HUES48 (cell line): ENCODE measurements around the gene CRACR2A.

ENCODE experiments used
- H3K27ac ChIP-seq: one replicate; pipeline ENCODE4 v1.7.0; 2013; ENCODE audit warnings: low read depth, low read length, inconsistent platforms
- H3K27me3 ChIP-seq: 2 replicates; pipeline ENCODE4 v1.6.1; 2013; ENCODE audit warnings: mild to moderate bottlenecking, low read length; ENCODE audit not compliant: control insufficient read depth, insufficient read depth
- H3K36me3 ChIP-seq: 2 replicates; pipeline ENCODE4 v1.6.1; 2013; ENCODE audit warnings: low read length; ENCODE audit not compliant: control insufficient read depth, insufficient read depth
- H3K4me1 ChIP-seq: 2 replicates; pipeline ENCODE4 v1.6.1; 2013; ENCODE audit warnings: mild to moderate bottlenecking, low read length; ENCODE audit not compliant: control insufficient read depth, insufficient read depth
- H3K4me3 ChIP-seq: 2 replicates; pipeline ENCODE4 v1.5.1; 2013; ENCODE audit warnings: mild to moderate bottlenecking, low read depth, low read length
- H3K9ac ChIP-seq: 2 replicates; pipeline ENCODE4 v1.6.1; 2013; ENCODE audit warnings: mild to moderate bottlenecking, low read depth, low read length, moderate library complexity
- H3K9me3 ChIP-seq: 2 replicates; pipeline ENCODE4 v1.6.1; 2013; ENCODE audit warnings: low read length; ENCODE audit not compliant: control insufficient read depth, insufficient read depth

The CRACR2A gene

GRCh38 chr12:3630111-3630510, 122.8 kb downstream of the CRACR2A start:
- H3K27me3 ChIP-seq, result no peaks in the 10 kb centered on the region
- no peaks in the 10 kb centered on the region for H3K36me3 ChIP-seq
- H3K4me3 ChIP-seq, result no peak overlapping the region
- H3K9ac ChIP-seq, result no peak overlapping the region
- H3K4me1 ChIP-seq, result no peaks in the 10 kb centered on the region
- H3K27ac ChIP-seq, result no peak overlapping the region
- no peaks in the 10 kb centered on the region for H3K9me3 ChIP-seq

- Histone ChIP-seq H3K9me3 (no peaks in the 10 kb centered on the region), H3K4me3 (no peak overlapping the region), H3K36me3 (no peaks in the 10 kb centered on the region), H3K9ac (no peak overlapping the region), H3K27me3 (no peaks in the 10 kb centered on the region), H3K4me1 (no peaks in the 10 kb centered on the region), H3K27ac (no peak overlapping the region)
Observed at GRCh38 chr12:3629057-3629830, 123.7 kb downstream of the CRACR2A start.

- Histone ChIP-seq H3K36me3 (no peaks in the 10 kb centered on the region), H3K4me3 (no peak overlapping the region), H3K27ac (no peak overlapping the region), H3K4me1 (no peaks in the 10 kb centered on the region; the same call in 1 of the 2 replicates), H3K9ac (no peak overlapping the region), H3K27me3 (no peaks in the 10 kb centered on the region), H3K9me3 (no peaks in the 10 kb centered on the region)
Observed at GRCh38 chr12:3628629-3629028, 124.3 kb downstream of the CRACR2A start.

- H3K36me3 ChIP-seq, result no peaks in the 10 kb centered on the region
- H3K4me3 ChIP-seq, result no peak overlapping the region
Observed at GRCh38 chr12:3627336-3627735, 125.6 kb downstream of the CRACR2A start.

GRCh38 chr12:3624273-3624672, 128.6 kb downstream of the CRACR2A start:
- no peak overlapping the region for H3K27ac ChIP-seq
- no peaks in the 10 kb centered on the region for H3K27me3 ChIP-seq
- no peak overlapping the region for H3K4me3 ChIP-seq
- no peaks in the 10 kb centered on the region; the same call in 1 of the 2 replicates for H3K4me1 ChIP-seq
- H3K9ac ChIP-seq, result no peak overlapping the region
- no peaks in the 10 kb centered on the region for H3K36me3 ChIP-seq
- no peaks in the 10 kb centered on the region for H3K9me3 ChIP-seq

More at GRCh38 chr12:3627336-3627735, 125.6 kb downstream of the CRACR2A start:
- H3K9me3 ChIP-seq, result no peaks in the 10 kb centered on the region
- no peaks in the 10 kb centered on the region; the same call in 1 of the 2 replicates for H3K4me1 ChIP-seq
- H3K27me3 ChIP-seq, result no peaks in the 10 kb centered on the region
- no peak overlapping the region for H3K9ac ChIP-seq
- H3K27ac ChIP-seq, result no peak overlapping the region

- no peaks in the 10 kb centered on the region; the same call in 1 of the 2 replicates for H3K4me1 ChIP-seq
- no peak overlapping the region for H3K27ac ChIP-seq
- H3K9ac ChIP-seq, result no peak overlapping the region
- H3K36me3 ChIP-seq, result no peaks in the 10 kb centered on the region
- no peak overlapping the region for H3K4me3 ChIP-seq
- no peaks in the 10 kb centered on the region for H3K9me3 ChIP-seq
- no peaks in the 10 kb centered on the region for H3K27me3 ChIP-seq
Observed at GRCh38 chr12:3622822-3623690, 129.9 kb downstream of the CRACR2A start.

GRCh38 chr12:3622021-3622821, 130.7 kb downstream of the CRACR2A start:
- no peak overlapping the region for H3K4me3 ChIP-seq
- H3K9me3 ChIP-seq, result no peaks in the 10 kb centered on the region
- H3K27me3 ChIP-seq, result no peaks in the 10 kb centered on the region
- H3K27ac ChIP-seq, result no peak overlapping the region
- H3K9ac ChIP-seq, result no peak overlapping the region
- H3K4me1 ChIP-seq, result no peaks in the 10 kb centered on the region; the same call in 1 of the 2 replicates
- no peaks in the 10 kb centered on the region for H3K36me3 ChIP-seq

- no peaks in the 10 kb centered on the region for H3K36me3 ChIP-seq
- H3K9me3 ChIP-seq, result no peaks in the 10 kb centered on the region
- H3K4me1 ChIP-seq, result no peaks in the 10 kb centered on the region; the same call in 1 of the 2 replicates
- H3K27ac ChIP-seq, result no peak overlapping the region
- H3K9ac ChIP-seq, result no peak overlapping the region
- H3K27me3 ChIP-seq, result no peaks in the 10 kb centered on the region
- no peak overlapping the region for H3K4me3 ChIP-seq
Observed at GRCh38 chr12:3620856-3621255, 132.1 kb downstream of the CRACR2A start.

- no peaks in the 10 kb centered on the region for H3K9me3 ChIP-seq
- H3K27me3 ChIP-seq, result no peaks in the 10 kb centered on the region
- H3K27ac ChIP-seq, result no peak overlapping the region
- H3K9ac ChIP-seq, result no peak overlapping the region
- no peak overlapping the region for H3K4me3 ChIP-seq
- no peaks in the 10 kb centered on the region for H3K4me1 ChIP-seq
- H3K36me3 ChIP-seq, result no peaks in the 10 kb centered on the region
Observed at GRCh38 chr12:3617565-3617964, 135.3 kb downstream of the CRACR2A start.

- no peak overlapping the region for H3K4me3 ChIP-seq
- no peak overlapping the region for H3K27ac ChIP-seq
- H3K4me1 ChIP-seq, result peaks cover 4% of the 10 kb centered on the region; the same call in 1 of the 2 replicates
- no peaks in the 10 kb centered on the region for H3K27me3 ChIP-seq
- no peaks in the 10 kb centered on the region for H3K9me3 ChIP-seq
- H3K9ac ChIP-seq, result no peak overlapping the region
- H3K36me3 ChIP-seq, result no peaks in the 10 kb centered on the region
Observed at GRCh38 chr12:3615862-3616261, 137.0 kb downstream of the CRACR2A start.
